Neural cell (in vitro differentiated cells): ENCODE data around the gene ONECUT1. TPM values are rescaled to one million over a fixed set of nuclear protein-coding genes. Genes with fewer than 3 reads are reported as not detected.

Experiments
- H2AFZ ChIP-seq: fragments of 200-600, 300-800 bp; sonication (generic), shearing (Covaris generic); 2 replicates; pipeline ENCODE4 v1.6.0; 2014; ENCODE audit warnings: low read depth, mild to moderate bottlenecking, antibody characterized with exemption, low read length, moderate library complexity
- H3F3A ChIP-seq: fragments of 200-600 bp; shearing (Covaris generic); 2 replicates; pipeline ENCODE4 v1.6.1; 2016; ENCODE audit warnings: mild to moderate bottlenecking, moderate library complexity, mixed read lengths, antibody characterized with exemption, low read length; ENCODE audit not compliant: insufficient read depth, poor library complexity, severe bottlenecking
- H3K27ac ChIP-seq: fragments of 200-600, 300-800 bp; sonication (generic), shearing (Covaris generic); 2 replicates; pipeline ENCODE4 v1.5.1; 2014; ENCODE audit warnings: mild to moderate bottlenecking, low read length, moderate library complexity
- H3K27me3 ChIP-seq: fragments of 300-800, 200-600 bp; sonication (generic), shearing (Covaris generic); 2 replicates; pipeline ENCODE4 v1.6.0; 2014; ENCODE audit warnings: mild to moderate bottlenecking, low read depth, low read length, moderate library complexity; ENCODE audit not compliant: insufficient read depth
- H3K36me3 ChIP-seq: fragments of 300-800, 200-600 bp; sonication (generic), shearing (Covaris generic); 2 replicates; pipeline ENCODE4 v1.5.1; 2014; ENCODE audit warnings: mild to moderate bottlenecking, antibody characterized with exemption, low read length, moderate library complexity; ENCODE audit not compliant: insufficient read depth
- H3K4me2 ChIP-seq: fragments of 300-800, 200-600 bp; sonication (generic), shearing (Covaris generic); 2 replicates; pipeline ENCODE4 v1.6.0; 2014; ENCODE audit warnings: mild to moderate bottlenecking, low read length
- H3K4me3 ChIP-seq: fragments of 300-800, 200-600 bp; sonication (generic), shearing (Covaris generic); 2 replicates; pipeline ENCODE4 v1.5.1; 2014; ENCODE audit warnings: mild to moderate bottlenecking, low read length, moderate library complexity
- H3K79me2 ChIP-seq: fragments of 200-600 bp; shearing (Covaris generic); replicated peaks from 2 replicates; pipeline ENCODE4 v1.6.0; 2014; ENCODE audit warnings: mild to moderate bottlenecking, low read length, moderate library complexity; ENCODE audit not compliant: insufficient read depth
- H3K9ac ChIP-seq: fragments of 300-800, 200-600 bp; sonication (generic), shearing (Covaris generic); 2 replicates; pipeline ENCODE4 v1.6.1; 2016; ENCODE audit warnings: mild to moderate bottlenecking, low read length, mixed read lengths
- H3K9me2 ChIP-seq: fragments of 200-600 bp; shearing (Covaris generic); 2 replicates; pipeline ENCODE4 v1.6.1; 2016; ENCODE audit warnings: mild to moderate bottlenecking, low read length, mixed read lengths; ENCODE audit not compliant: insufficient read depth
- H3K9me3 ChIP-seq: fragments of 200-600, 300-800 bp; sonication (generic), shearing (Covaris generic); 2 replicates; pipeline ENCODE4 v1.6.1; 2016; ENCODE audit warnings: mild to moderate bottlenecking, mixed run types, low read length, moderate library complexity, mixed read lengths
- H4K20me1 ChIP-seq: fragments of 200-600 bp; shearing (Covaris generic); 2 replicates; pipeline ENCODE4 v1.6.1; 2016; ENCODE audit warnings: mild to moderate bottlenecking, mixed run types; ENCODE audit not compliant: insufficient read depth
- CTCF ChIP-seq: fragments of 450-650 bp; IDR thresholded peaks from 2 replicates; pipeline ENCODE4 v1.5.1; 2014; ENCODE audit warnings: antibody characterized with exemption, mild to moderate bottlenecking, moderate library complexity; ENCODE audit not compliant: poor library complexity, severe bottlenecking
- EP300 ChIP-seq: fragments of 450-650 bp; conservative IDR thresholded peaks from 2 replicates; pipeline ENCODE4 v1.6.1; 2014; ENCODE audit warnings: antibody characterized with exemption, mild to moderate bottlenecking, moderate library complexity; ENCODE audit not compliant: poor library complexity, severe bottlenecking
- EZH2 ChIP-seq: fragments of 200-600, 300-800 bp; shearing (Covaris generic), sonication (generic); IDR thresholded peaks from 2 replicates; pipeline ENCODE4 v1.6.1; 2014; ENCODE audit warnings: antibody characterized with exemption, low read length, borderline replicate concordance, mild to moderate bottlenecking; ENCODE audit not compliant: insufficient read depth, poor library complexity, severe bottlenecking
- POLR2AphosphoS5 ChIP-seq: IDR thresholded peaks from 2 replicates; pipeline ENCODE4 v1.6.1; 2012
- REST ChIP-seq: IDR thresholded peaks from 2 replicates; pipeline ENCODE4 v1.6.1; 2012; ENCODE audit warnings: borderline replicate concordance
- SMC3 ChIP-seq: fragments of 450-650 bp; conservative IDR thresholded peaks from 2 replicates; pipeline ENCODE4 v1.6.1; 2014; ENCODE audit warnings: antibody characterized with exemption, mild to moderate bottlenecking, moderate library complexity; ENCODE audit not compliant: poor library complexity
- polyA plus RNA-seq: library from polyadenylated mRNA; depleted of rRNA; stranded (reverse); fragments of >200 nt; gene quantifications from 2 replicates; pipeline ENCODE4 v1.2.3, GENCODE V29; 2014

The ONECUT1 gene
- polyA plus RNA-seq, 1 donor from 2014 or later: 1.2 TPM

- no peaks in the 10 kb centered on the region for H3K9me2 ChIP-seq
Observed at GRCh38 chr15:52804526-52805081, 14.5 kb upstream of the ONECUT1 start.

GRCh38 chr15:52803467-52804306, 13.6 kb upstream of the ONECUT1 start:
- H3K36me3 ChIP-seq: no peaks in the 10 kb centered on the region
- no peak overlapping the region for H3K27ac ChIP-seq
- no peaks in the 10 kb centered on the region for H3F3A ChIP-seq
- H3K4me2 ChIP-seq: no peak overlapping the region
- TF ChIP-seq EZH2 (peak; percentile 50), CTCF (peak; percentile 26), EP300 (no peak), SMC3 (no peak), POLR2AphosphoS5 (peak; percentile 65)
- H3K9ac ChIP-seq: no peak overlapping the region
- no peaks in the 10 kb centered on the region for H3K9me2 ChIP-seq
- no peaks in the 10 kb centered on the region for H3K79me2 ChIP-seq
- no peaks in the 10 kb centered on the region for H3K9me3 ChIP-seq
- H3K4me3 ChIP-seq: peak overlapping the region; percentile 59
- H3K27me3 ChIP-seq: peaks cover 97% of the 10 kb centered on the region
- H2AFZ ChIP-seq: no peak overlapping the region
- no peaks in the 10 kb centered on the region for H4K20me1 ChIP-seq

More at GRCh38 chr15:52804526-52805081, 14.5 kb upstream of the ONECUT1 start:
- Histone ChIP-seq H3K79me2 (no peaks in the 10 kb centered on the region), H3K27ac (peak overlapping the region; percentile 32), H3F3A (no peaks in the 10 kb centered on the region), H3K27me3 (peaks cover 89% of the 10 kb centered on the region), H3K36me3 (no peaks in the 10 kb centered on the region), H3K9ac (peak overlapping the region; percentile 9), H4K20me1 (no peaks in the 10 kb centered on the region), H3K4me2 (no peak overlapping the region), H3K4me3 (peak overlapping the region; percentile 59), H2AFZ (no peak overlapping the region), H3K9me3 (no peaks in the 10 kb centered on the region)
- TF ChIP-seq POLR2AphosphoS5 (no peak), REST (no peak), EZH2 (peak; percentile 24), EP300 (no peak)
